GM21529 (cell line): Measurements from ENCODE around the gene FAM200A.
"Not testable (repeated sequence)": the region's sequence is repeated elsewhere in the genome, so short reads cannot be mapped to it uniquely, and the experiment has no call there.

Experiments used
- ATAC-seq: cut with Tn5 transposase; IDR thresholded peaks from one replicate; pipeline ENCODE4 v1.9.1; 2021; ENCODE audit not compliant: unreplicated experiment

FAM200A gene

DNA sequence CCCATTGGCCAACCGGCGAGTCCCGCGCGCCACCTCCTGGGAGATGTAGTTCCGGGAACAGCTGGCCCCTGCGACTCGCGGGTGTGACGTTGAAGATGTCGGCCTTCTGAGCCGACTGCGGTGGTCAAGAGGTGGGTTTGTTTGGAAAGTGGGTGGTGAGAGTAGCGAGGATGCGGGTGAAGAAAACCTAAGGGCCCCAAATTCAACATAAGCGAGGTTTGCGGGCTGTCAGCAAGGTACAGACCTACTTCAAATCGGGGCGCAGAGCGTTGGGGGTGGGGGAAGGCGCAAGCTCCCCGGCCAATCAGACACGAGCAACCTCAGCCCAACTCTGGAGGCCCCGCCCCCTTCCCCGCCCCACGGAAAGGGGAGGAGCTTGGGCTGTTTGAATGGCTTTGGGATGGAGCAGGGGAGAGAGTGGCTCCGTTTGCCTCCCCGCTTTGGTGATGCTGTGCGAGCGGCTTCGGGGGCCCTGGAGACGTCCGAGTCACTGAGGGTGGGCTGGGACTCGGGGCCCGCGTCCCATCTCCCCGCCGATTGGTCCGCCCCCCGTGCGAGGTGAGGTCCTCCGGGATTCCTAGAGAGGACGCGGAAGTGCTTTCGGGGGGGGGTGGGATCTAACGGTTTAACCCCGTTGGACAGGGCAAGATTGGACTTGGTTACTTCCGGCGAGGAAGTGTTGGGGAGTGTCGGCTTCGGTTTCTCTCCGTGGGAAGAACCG, 47.2 kb downstream of the FAM200A start, which contains the start of gene ZKSCAN5:
Gene ZKSCAN5, plus strand, starts transcription at position 60 of the 721 bp plus-strand sequence. CDS start 1,383 bp downstream, outside the sequence.
- ATAC-seq: peak; percentile 78

DNA sequence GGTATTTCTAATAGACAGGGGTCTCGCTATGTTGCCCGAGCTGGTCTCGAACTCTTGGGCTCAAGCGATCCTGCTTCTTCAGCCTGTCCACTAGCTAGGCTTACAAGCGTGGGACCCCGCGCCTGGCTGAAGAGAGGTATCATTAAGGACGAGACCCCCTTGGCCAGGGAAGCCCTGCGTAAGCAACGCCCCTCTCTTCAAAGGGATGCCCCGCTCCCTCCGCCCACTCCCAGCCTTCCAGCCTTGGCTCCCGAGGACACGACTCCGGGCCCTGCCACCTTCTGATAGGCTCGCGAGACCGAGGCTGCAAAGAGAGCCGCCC, 47.7 kb downstream of the FAM200A start:
- ATAC-seq: no peak

DNA sequence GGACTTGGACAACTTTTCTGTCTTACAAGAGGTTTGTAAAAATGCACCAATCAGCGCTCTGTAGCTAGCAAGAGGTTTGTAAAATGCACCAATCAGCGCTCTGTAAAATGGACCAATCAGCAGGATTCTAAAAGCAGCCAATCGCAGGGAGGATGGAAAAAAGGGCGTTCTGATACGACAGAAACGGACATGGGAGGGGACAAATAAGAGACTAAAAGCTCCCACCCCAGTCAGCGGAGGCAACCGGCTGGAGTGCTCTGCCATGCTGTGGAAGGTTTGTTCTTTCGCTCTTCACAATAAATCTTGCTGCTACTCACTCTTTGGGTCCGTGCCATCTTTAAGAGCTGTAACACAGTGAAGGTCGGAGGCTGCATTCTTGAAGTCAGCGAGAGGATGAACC, 50.7 kb downstream of the FAM200A start:
- not testable (repeated sequence) for ATAC-seq

- no peak for ATAC-seq
These were observed 51.3 kb downstream of the FAM200A start for GRCh38 chr7:99500637-99501009.

DNA sequence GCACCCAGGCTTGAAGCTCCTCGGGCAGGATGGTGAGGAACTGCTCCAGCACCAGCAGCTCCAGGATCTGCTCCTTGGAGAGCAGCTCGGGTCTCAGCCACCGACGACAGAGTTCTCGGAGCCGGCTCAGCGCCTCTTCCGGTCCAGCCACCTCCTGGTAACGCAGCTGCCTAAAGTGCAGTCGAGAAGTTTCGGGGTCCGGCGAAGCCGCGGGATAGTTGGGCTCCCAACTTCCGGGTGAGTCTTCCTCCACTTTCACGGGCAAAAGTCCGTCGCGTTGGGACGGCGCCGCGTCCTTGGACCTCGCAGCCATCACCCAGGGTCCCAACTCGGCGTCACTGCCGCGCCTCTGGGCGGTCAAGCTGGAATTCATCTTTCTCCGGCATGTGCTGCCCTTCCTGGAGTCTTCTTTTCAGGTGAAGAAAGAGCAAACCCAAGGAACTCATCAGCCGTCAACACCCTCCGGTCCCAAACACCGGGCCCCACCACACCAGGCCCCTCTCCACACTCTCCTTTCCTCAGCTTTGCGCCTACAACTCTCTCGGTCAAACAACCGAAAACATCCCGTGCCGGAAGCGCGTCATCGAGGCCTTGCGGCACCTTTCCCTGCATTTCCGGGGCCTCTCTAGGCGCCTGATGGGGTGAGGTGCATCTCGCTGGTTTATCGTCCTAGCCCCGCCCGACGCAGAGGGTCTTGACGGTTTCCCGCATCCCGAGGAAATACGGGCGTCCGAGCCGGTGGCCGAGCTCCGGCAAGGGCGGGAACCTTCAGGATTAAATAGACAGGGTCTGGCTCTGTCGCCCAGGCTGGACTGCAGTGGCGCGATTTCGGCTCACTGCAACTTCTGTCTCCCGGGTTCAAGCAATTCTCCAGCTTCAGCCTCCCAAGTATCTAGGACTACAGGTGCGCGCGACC, 51.9 kb downstream of the FAM200A start, which contains the start of gene ZNF394:
Gene ZNF394, minus strand, starts transcription at position 561 of the 916 bp plus-strand sequence. Its CDS starts 188 bp downstream, at position 373.
- ATAC-seq: peak; percentile 37

DNA sequence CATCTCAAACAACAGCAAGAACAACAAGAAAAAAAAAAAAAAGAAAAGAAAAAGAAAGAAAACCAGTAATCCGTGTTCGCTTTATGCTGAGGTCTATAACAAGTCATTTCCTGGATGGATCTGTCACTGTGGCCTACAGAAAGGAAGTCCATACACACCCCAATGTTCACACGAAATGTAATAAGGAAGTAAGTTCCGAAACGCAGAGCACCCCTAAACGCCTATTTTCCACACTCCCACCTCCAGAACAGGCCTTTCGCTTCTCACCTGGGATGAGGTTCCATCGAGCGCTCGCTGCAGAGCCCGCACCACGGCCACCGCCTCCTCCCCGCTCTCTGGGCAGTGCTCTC, 52.6 kb downstream of the FAM200A start:
- ATAC-seq: peak; percentile 20

- no peak for ATAC-seq
These were observed 53.4 kb downstream of the FAM200A start for GRCh38 chr7:99498546-99498944.

GRCh38 chr7:99497766-99498545, 54.0 kb downstream of the FAM200A start:
- ATAC-seq: no peak
